Stimulated activated CD8-positive, alpha-beta memory T cell treated with anti-CD3 and anti-CD28 coated beads, Interleukin-4, amount 100 ng/mL, for 1 hour (primary cell): ENCODE data around the gene ZNF557.

Experiments used
- DNase-seq, 2 donors: peaks; one replicate each; pipeline ENCODE4 v3.0.0-alpha.2; 2020; ENCODE audit warnings: low read depth in 2 of 2, low spot score in 1 of 2

ZNF557 gene

DNA sequence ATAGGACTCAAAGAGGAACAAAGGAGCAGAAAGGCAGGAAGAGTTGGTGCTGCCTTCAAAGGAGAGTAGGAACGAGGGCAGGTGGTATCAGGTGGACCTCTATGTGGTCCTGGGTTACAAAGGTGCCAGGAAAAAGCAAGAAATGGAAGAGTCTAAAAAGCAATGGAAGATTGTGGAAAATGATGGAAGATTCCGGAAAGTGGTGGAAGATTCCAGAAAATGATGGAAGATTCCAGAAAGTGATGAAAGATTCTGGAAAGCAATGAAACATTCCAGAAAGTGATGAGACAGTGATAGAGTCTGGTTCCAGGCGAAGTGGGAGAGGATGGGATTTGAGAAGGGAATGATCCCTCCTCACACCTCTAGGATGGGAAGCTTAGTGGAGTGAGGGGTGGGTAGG is 55.3 kb downstream of the ZNF557 start:
- no peak for DNase-seq

- DNase-seq = no peak
Measured at GRCh38 chr19:7125221-7125620, 55.7 kb downstream of the ZNF557 start.

- no peak for DNase-seq
Measured at GRCh38 chr19:7126132-7126531, 56.6 kb downstream of the ZNF557 start.

DNA sequence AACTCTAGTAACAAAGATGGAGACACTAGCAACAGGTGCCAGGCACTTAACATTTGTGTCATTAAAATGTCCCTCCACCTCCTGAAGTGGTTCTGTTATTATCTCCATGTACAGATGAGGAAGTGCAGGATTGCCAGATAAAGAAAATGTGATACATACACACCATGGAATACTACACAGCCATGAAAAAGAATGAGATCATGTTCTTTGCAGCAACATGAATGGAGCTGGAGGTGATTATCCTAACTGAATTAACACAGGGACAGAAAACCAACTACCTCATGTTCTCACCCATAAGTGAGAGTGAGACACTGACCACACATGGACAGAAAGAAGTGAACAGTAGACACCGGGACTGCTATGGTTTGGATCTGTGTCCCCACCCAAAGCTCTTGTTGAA is 60.5 kb downstream of the ZNF557 start:
- no peak for DNase-seq

DNA sequence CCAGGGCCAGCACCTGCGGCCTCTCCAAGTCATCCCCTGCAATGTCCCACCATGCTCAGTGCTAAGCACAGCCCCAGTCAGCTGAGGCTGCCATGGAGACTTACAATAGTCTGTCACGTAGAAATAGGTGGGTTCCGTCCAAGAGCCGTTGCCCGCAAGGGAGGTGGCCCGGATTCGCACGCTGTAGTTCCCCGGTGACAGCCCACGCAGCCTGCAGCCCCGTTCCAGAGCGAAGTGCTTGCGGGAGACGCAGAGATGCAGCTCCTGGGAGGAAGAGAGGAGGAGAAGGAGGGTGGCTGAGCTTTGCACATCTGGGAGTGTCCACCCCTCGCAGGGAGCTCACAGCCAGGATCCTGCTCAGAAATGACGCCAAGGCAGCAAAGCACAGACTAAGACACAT is 62.6 kb downstream of the ZNF557 start:
- no peak for DNase-seq

- DNase-seq = no peak
Measured at GRCh38 chr19:7137120-7137519, 67.6 kb downstream of the ZNF557 start.
